Right atrium auricular region (tissue), 2 donors: ENCODE data around the gene MYOCD. TPM values are rescaled to one million over a fixed set of nuclear protein-coding genes. Genes with fewer than 3 reads are reported as not detected.

ENCODE experiments used
- DNase-seq: peaks from one replicate; pipeline ENCODE4 v3.0.0-alpha.2; 2019; ENCODE audit warnings: low spot score
- H3K27ac ChIP-seq, 2 donors: fragments of 200-600 bp; sonication (generic); 1 replicate in 1 of 2; 2 replicates in 1 of 2; pipeline ENCODE4 v1.5.1; 2016 to 2019
- H3K27me3 ChIP-seq, 2 donors: fragments of 200-600 bp; sonication (generic); one replicate each; pipeline versions ENCODE4 v1.5.1 to v1.6.0; 2017 to 2019
- H3K36me3 ChIP-seq: fragments of 200-600 bp; sonication (generic); one replicate; pipeline ENCODE4 v1.5.1; 2016
- H3K4me1 ChIP-seq, 2 donors: fragments of 200-600 bp; sonication (generic); one replicate each; pipeline versions ENCODE4 v1.5.1 to v1.6.0; 2017 to 2019
- H3K4me3 ChIP-seq, 2 donors: fragments of 200-600 bp; sonication (generic); 1 replicate in 1 of 2; 2 replicates in 1 of 2; pipeline ENCODE4 v1.5.1; 2017 to 2019; ENCODE audit warnings: mild to moderate bottlenecking in 1 of 2, moderate library complexity in 1 of 2
- H3K9me3 ChIP-seq, 2 donors: fragments of 200-600 bp; sonication (generic); one replicate each; pipeline ENCODE4 v1.5.1; 2019
- total RNA-seq, 2 donors: library from RNA; depleted of rRNA; stranded (reverse); fragments of >200 nt; gene quantifications; one replicate each; pipeline ENCODE4 v1.1.0, GENCODE V29; 2016
- TF ChIP-seq, protein P1 (sequence below), 2 donors: fragments of 200-600 bp; sonication (generic); IDR thresholded peaks; one replicate each; pipeline ENCODE4 v1.5.1; 2019; ENCODE audit warnings: antibody characterized with exemption in 2 of 2

The MYOCD gene
- total RNA-seq, 2 donors from 2014 or later = 50.6 to 65.1 TPM

DNA sequence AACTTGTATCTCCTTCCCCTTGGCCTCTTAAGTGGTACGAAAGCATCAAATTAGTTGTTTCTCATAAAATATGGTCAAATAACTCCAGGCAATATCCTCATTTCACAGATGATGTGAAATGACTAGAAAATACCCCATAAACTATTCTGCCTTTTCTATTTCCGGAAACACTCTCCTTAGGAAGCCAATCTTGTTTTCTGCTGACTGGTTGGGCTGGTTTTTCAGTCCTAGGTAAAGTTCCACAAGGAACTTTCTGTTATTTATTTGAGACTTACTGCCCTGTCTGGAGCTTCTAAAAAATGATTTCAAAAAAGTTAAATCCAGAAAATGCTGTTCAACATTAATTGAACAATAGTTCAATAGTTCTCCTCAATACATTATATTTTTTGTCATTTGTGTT is 7.3 kb downstream of the MYOCD start:
- Histone ChIP-seq H3K4me3 (no peak overlapping the region), H3K27me3 (no peaks in the 10 kb centered on the region), H3K36me3 (no peaks in the 10 kb centered on the region), H3K9me3 (no peaks in the 10 kb centered on the region), H3K27ac (peak overlapping the region in 1 of 2 donors; percentile 90), H3K4me1 (peaks cover 0 to 11% of the 10 kb centered on the region in 2 donors)
- DNase-seq = no peak
- TF ChIP-seq, protein P1, sequence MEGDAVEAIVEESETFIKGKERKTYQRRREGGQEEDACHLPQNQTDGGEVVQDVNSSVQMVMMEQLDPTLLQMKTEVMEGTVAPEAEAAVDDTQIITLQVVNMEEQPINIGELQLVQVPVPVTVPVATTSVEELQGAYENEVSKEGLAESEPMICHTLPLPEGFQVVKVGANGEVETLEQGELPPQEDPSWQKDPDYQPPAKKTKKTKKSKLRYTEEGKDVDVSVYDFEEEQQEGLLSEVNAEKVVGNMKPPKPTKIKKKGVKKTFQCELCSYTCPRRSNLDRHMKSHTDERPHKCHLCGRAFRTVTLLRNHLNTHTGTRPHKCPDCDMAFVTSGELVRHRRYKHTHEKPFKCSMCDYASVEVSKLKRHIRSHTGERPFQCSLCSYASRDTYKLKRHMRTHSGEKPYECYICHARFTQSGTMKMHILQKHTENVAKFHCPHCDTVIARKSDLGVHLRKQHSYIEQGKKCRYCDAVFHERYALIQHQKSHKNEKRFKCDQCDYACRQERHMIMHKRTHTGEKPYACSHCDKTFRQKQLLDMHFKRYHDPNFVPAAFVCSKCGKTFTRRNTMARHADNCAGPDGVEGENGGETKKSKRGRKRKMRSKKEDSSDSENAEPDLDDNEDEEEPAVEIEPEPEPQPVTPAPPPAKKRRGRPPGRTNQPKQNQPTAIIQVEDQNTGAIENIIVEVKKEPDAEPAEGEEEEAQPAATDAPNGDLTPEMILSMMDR (IDR thresholded peaks at IDR 0.05) = no peak

DNA sequence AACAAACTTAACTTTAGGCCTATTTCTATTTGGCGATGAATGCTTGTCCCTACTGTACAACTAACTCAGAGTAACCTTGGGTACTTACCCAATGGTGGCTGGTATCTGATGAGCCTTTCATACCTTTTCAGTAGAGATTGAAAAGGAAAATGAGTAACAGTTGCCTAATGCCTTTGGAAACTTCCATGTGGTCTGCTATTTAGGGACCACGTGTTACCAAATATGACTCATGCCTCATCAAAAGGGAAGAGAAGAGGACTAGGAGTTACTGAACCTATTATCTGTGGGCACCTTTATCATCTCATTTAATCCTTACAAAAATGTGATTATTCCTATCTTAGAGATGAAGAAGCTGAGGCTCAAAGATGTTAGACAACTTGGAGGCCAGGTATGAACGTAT is 8.1 kb downstream of the MYOCD start:
- Histone ChIP-seq H3K27ac (peak overlapping the region in 1 of 2 donors; percentile 90), H3K9me3 (no peaks in the 10 kb centered on the region), H3K36me3 (no peaks in the 10 kb centered on the region), H3K4me1 (peaks cover 0 to 11% of the 10 kb centered on the region in 2 donors), H3K4me3 (no peak overlapping the region), H3K27me3 (no peaks in the 10 kb centered on the region)
- DNase-seq = no peak
- TF ChIP-seq, protein P1 (IDR thresholded peaks at IDR 0.05) = no peak

DNA sequence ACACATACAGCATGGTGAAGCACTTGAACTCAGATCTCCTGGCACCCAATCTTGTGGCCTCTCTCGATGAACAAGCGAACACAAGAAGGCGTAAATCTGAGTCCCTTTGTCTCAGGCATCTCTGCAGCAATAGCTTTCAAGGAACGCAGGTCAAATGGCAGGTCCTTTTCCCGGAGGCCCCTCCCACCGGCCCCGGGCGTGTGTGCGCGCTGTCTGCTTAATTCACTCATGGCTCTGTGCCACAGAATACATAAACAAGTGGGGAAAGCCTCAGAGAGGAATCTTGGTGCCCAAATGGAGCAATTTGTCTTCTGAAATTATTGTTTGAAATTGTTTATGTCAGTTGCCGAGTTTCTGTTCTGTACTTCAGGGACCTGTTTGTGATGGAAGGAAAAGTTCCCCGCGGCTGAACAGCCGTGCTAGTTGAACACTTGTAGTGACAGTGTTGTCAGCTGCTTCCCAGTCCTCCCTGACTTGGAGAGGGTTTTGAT is 14.8 kb downstream of the MYOCD start:
- DNase-seq = no peak
- Histone ChIP-seq H3K4me3 (no peak overlapping the region), H3K4me1 (peaks cover 0 to 59% of the 10 kb centered on the region in 2 donors), H3K27ac (peak overlapping the region; percentile 79 to 81), H3K27me3 (no peaks in the 10 kb centered on the region), H3K36me3 (no peaks in the 10 kb centered on the region), H3K9me3 (no peaks in the 10 kb centered on the region)
- TF ChIP-seq, protein P1 (IDR thresholded peaks at IDR 0.05) = no peak

DNA sequence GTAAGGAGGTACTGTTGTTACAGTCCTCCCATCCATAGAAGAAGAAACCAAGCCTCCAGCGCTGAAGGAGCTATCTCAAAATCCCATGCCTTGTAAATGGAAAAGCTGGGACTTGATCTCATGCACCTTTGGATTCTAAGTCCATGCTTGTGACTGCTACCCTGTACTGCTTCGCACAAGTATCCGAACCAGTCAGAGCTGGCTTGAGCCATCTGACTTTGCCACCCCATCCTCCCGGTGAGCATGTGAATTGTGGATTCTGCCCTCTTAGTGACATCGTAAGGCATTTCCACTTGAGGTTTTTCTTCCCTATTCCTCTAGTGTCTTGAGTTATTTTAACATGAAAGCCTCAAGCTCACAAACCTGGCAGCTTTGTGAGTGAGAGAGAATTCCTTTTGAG is 15.3 kb downstream of the MYOCD start:
- H3K27ac ChIP-seq = peak overlapping the region; percentile 79 to 81
- H3K36me3 ChIP-seq = no peaks in the 10 kb centered on the region
- no peak overlapping the region for H3K4me3 ChIP-seq
- TF ChIP-seq, protein P1 (IDR thresholded peaks at IDR 0.05) = no peak
- H3K4me1 ChIP-seq = peaks cover 0 to 63% of the 10 kb centered on the region in 2 donors
- H3K27me3 ChIP-seq = no peaks in the 10 kb centered on the region
- H3K9me3 ChIP-seq = no peaks in the 10 kb centered on the region
- DNase-seq = no peak

DNA sequence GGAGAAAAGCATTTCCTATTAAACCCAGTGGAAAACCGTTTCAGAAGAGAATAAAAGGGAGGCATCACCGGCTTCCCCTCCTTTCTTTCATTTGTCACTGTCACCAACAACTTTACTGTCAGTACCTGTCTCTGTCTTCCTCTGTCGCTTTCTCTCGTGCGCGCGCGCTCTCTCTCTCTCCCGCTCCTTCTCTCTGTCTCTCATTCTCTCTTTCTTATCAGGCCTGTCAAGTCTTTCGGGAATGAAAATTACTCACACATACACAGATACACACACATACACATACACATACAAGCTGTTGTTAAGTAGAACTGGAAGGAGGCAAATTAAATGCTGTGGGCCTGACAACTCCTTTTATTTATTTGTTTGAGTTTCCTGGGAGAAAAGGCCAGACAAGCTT is 17.6 kb downstream of the MYOCD start:
- Histone ChIP-seq H3K27me3 (no peaks in the 10 kb centered on the region), H3K36me3 (no peaks in the 10 kb centered on the region), H3K4me3 (no peak overlapping the region), H3K27ac (peak overlapping the region; percentile 79 to 81), H3K9me3 (no peaks in the 10 kb centered on the region), H3K4me1 (peaks cover 0 to 62% of the 10 kb centered on the region in 2 donors)
- TF ChIP-seq, protein P1 (IDR thresholded peaks at IDR 0.05) = no peak
- no peak for DNase-seq

DNA sequence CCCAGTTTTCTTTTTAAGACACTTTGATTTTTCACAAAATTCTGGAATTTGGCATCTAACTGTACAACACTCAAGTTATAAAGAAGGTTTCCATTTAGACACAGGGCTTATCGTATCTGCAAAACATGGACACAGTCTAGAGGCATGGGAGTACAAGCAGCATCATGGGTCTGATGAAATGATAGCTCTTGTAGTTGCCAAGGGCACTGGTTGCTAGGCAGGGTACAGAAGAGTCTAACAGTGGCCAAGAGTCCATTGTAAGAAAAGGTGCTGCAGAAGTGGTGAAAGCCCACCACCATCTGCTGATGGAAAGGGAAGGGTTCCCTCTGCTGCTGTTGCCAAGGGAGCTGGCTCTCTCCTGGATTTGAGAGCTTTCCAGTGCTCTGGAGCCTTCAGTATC is 20.8 kb downstream of the MYOCD start:
- H3K27me3 ChIP-seq = no peaks in the 10 kb centered on the region
- no peaks in the 10 kb centered on the region for H3K9me3 ChIP-seq
- peak overlapping the region in 1 of 2 donors; percentile 81 for H3K27ac ChIP-seq
- TF ChIP-seq, protein P1 (IDR thresholded peaks at IDR 0.05) = no peak
- H3K4me1 ChIP-seq = peaks cover 0 to 55% of the 10 kb centered on the region in 2 donors
- no peak for DNase-seq
- no peak overlapping the region for H3K4me3 ChIP-seq
- no peaks in the 10 kb centered on the region for H3K36me3 ChIP-seq
